Panc1 (cell line): ENCODE measurements around the gene KCNA10. TPM values are rescaled to one million over a fixed set of nuclear protein-coding genes. Genes with fewer than 3 reads are reported as not detected.

ENCODE experiments used
- ATAC-seq: fragments of 200-7000 bp; cut with Tn5 transposase; 2 replicates; pipeline ENCODE4 v1.9.1; 2020; ENCODE audit warnings: mild to moderate bottlenecking, moderate library complexity
- BruUV-seq: library from RNA; stranded (reverse); fragments of 400-500 nt; replicated peaks from 2 replicates; lab custom pipeline; 2021; lab: Mats Ljungman, UMichigan
- CTCF ChIA-PET: fragments of 300-600 bp; sonication (Branson Sonifier 250); formaldehyde crosslinking; loops from one replicate; lab custom pipeline; 2022; ENCODE audit warnings: antibody characterized with exemption; lab: Charles Lee
- POLR2A ChIA-PET: fragments of 300-600 bp; sonication (Branson Sonifier 250); formaldehyde crosslinking; loops from one replicate; lab custom pipeline; 2022; ENCODE audit warnings: antibody characterized with exemption; lab: Charles Lee
- DNase-seq: peaks from one replicate; pipeline ENCODE4 v3.0.0-alpha.2; 2010; ENCODE audit warnings: low read depth, low spot score
- H3K27ac ChIP-seq: 2 replicates; pipeline ENCODE4 v1.5.1; 2011; ENCODE audit warnings: mild to moderate bottlenecking, low read length, inconsistent platforms
- H3K27me3 ChIP-seq: fragments of 200-500 bp; sonication (Bioruptor generic); 2 replicates; pipeline ENCODE4 v1.6.0; 2014; ENCODE audit warnings: low read length, inconsistent platforms; ENCODE audit not compliant: control insufficient read depth, insufficient read depth
- H3K36me3 ChIP-seq: fragments of 200-500 bp; sonication (Bioruptor generic); 2 replicates; pipeline ENCODE4 v1.5.1; 2014; ENCODE audit warnings: inconsistent platforms, mild to moderate bottlenecking, low read length, moderate library complexity; ENCODE audit not compliant: control insufficient read depth, insufficient read depth
- H3K4me1 ChIP-seq: 2 replicates; pipeline ENCODE4 v1.5.1; 2011; ENCODE audit warnings: inconsistent platforms, mild to moderate bottlenecking, low read length, moderate library complexity; ENCODE audit not compliant: control insufficient read depth, insufficient read depth
- H3K4me3 ChIP-seq, 2 experiments: 2 replicates each; pipeline ENCODE4 v1.5.1; 2011 to 2012; ENCODE audit warnings: low read depth in 2 of 2, low read length in 2 of 2, mild to moderate bottlenecking in 2 of 2, inconsistent platforms in 1 of 2, moderate library complexity in 1 of 2
- H3K9me3 ChIP-seq: fragments of 200-500 bp; sonication (Bioruptor generic); 2 replicates; pipeline ENCODE4 v1.5.1; 2014; ENCODE audit warnings: low read depth, mild to moderate bottlenecking, inconsistent platforms, low read length, moderate library complexity; ENCODE audit not compliant: control insufficient read depth, insufficient read depth
- CTCF ChIP-seq: fragments of 450-650 bp; IDR thresholded peaks from 2 replicates; pipeline ENCODE4 v1.5.1; 2017; ENCODE audit warnings: mild to moderate bottlenecking
- POLR2AphosphoS5 ChIP-seq: IDR thresholded peaks from 2 replicates; pipeline ENCODE4 v1.6.1; 2012; ENCODE audit warnings: mild to moderate bottlenecking, low read depth, low read length, moderate library complexity
- REST ChIP-seq, 2 experiments: IDR thresholded peaks; 2 replicates each; pipeline ENCODE4 v1.6.1; 2011 to 2012; ENCODE audit warnings: low read depth in 2 of 2, control low read depth in 1 of 2, low read length in 1 of 2, mild to moderate bottlenecking in 1 of 2, moderate library complexity in 1 of 2; ENCODE audit not compliant: insufficient read depth in 1 of 2
- SIN3A ChIP-seq: IDR thresholded peaks from 2 replicates; pipeline ENCODE4 v1.6.1; 2012; ENCODE audit warnings: low read depth, mild to moderate bottlenecking, low read length, moderate library complexity, borderline replicate concordance; ENCODE audit not compliant: insufficient read depth
- TCF7L2 ChIP-seq: IDR thresholded peaks from 2 replicates; pipeline ENCODE4 v1.6.1; 2011; ENCODE audit warnings: mild to moderate bottlenecking, low read depth, low read length, inconsistent platforms
- in situ Hi-C: cut with HindIII; loops from 2 replicates; pipeline ENCODE4 v1.10.0; 2016; ENCODE audit warnings: low sequenced_read_pairs, low pct_unique_long_range_greater_than_20kb
- intact Hi-C: fragments of 100-400 bp; cut with micrococcal nuclease; formaldehyde crosslinking; loops from one replicate; pipeline ENCODE4 v1.10.0; 2022; ENCODE audit not compliant: unreplicated experiment
- total RNA-seq: library from RNA; stranded (reverse); gene quantifications from one replicate; pipeline ENCODE4 v1.2.1, GENCODE V29; 2021; ENCODE audit not compliant: unreplicated experiment

Gene KCNA10
- total RNA-seq, 1 experiment from 2014 or later: not detected

GRCh38 chr1:110484801-110485200 lies 34.2 kb downstream of the KCNA10 start:
- H3K27ac ChIP-seq: no peak overlapping the region
- TF ChIP-seq POLR2AphosphoS5: no peak
- no peak for TF ChIP-seq SIN3A
- no peak for TF ChIP-seq REST (IDR thresholded peaks at IDR 0.05; ENCODE audit: insufficient read depth in 1 of 2, low read depth in 2 of 2, low read length in 1 of 2)
- TF ChIP-seq CTCF: no peak
- no peak for TF ChIP-seq TCF7L2
- ATAC-seq (no peak), DNase-seq (no peak)
- no TSS peak for BruUV-seq
- intact Hi-C loops: no loop called here
- H3K27me3 ChIP-seq: no peaks in the 10 kb centered on the region
- no peak overlapping the region for H3K4me3 ChIP-seq
- no peaks in the 10 kb centered on the region for H3K36me3 ChIP-seq
- ChIA-PET POLR2A (no interaction called here), CTCF (no interaction called here)
- 0 out of 2 replicates have a peak, but pooled peaks cover 2% of the 10 kb centered on the region for H3K4me1 ChIP-seq
- in situ Hi-C loops: no loop called here
- H3K9me3 ChIP-seq: no peaks in the 10 kb centered on the region

GRCh38 chr1:110483308-110483685 lies 35.7 kb downstream of the KCNA10 start:
- Histone ChIP-seq H3K4me3 (no peak overlapping the region), H3K4me1 (0 out of 2 replicates have a peak, but pooled peaks cover 2% of the 10 kb centered on the region), H3K27ac (no peak overlapping the region), H3K27me3 (no peaks in the 10 kb centered on the region), H3K9me3 (no peaks in the 10 kb centered on the region), H3K36me3 (no peaks in the 10 kb centered on the region)
- CTCF ChIA-PET: no interaction called here
- intact Hi-C loops (no loop called here), in situ Hi-C loops (no loop called here)
- TF ChIP-seq REST (IDR thresholded peaks at IDR 0.05; ENCODE audit: insufficient read depth in 1 of 2, low read depth in 2 of 2, low read length in 1 of 2) (no peak), POLR2AphosphoS5 (no peak), SIN3A (no peak), TCF7L2 (no peak), CTCF (no peak)
- BruUV-seq: no TSS peak
- DNase-seq (no peak), ATAC-seq (no peak)
- POLR2A ChIA-PET: no interaction called here
